ENCODE data around the gene NMBR. TPM values are rescaled to one million over a fixed set of nuclear protein-coding genes. Genes with fewer than 3 reads are reported as not detected.

The NMBR gene
- total and polyA plus RNA-seq, 2 of the 8 experiments (the other 6 are each of a cell fraction or from before 2014, with no cell fraction given), result 0.08 TPM; not detected in 1

DNA sequence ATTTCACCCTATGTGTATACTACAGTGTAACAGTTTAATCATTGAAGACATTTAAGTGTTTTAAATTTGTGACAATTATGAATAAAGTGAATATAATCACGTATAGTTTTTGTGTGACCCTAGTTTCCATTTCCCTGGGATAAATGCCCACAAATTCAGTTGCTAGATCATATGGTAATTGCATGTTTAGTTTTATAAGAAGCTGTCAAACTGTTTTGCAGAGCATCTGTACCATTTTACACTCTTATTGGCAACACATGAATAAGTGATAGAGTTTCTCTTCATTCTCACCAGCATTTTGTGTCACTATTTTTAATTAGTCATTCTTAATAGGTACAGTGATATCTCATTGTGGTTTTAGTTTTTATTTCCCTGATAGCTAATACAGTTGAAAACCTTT, 7.4 kb upstream of the NMBR start (continued):
- TF ChIP-seq, protein P1, sequence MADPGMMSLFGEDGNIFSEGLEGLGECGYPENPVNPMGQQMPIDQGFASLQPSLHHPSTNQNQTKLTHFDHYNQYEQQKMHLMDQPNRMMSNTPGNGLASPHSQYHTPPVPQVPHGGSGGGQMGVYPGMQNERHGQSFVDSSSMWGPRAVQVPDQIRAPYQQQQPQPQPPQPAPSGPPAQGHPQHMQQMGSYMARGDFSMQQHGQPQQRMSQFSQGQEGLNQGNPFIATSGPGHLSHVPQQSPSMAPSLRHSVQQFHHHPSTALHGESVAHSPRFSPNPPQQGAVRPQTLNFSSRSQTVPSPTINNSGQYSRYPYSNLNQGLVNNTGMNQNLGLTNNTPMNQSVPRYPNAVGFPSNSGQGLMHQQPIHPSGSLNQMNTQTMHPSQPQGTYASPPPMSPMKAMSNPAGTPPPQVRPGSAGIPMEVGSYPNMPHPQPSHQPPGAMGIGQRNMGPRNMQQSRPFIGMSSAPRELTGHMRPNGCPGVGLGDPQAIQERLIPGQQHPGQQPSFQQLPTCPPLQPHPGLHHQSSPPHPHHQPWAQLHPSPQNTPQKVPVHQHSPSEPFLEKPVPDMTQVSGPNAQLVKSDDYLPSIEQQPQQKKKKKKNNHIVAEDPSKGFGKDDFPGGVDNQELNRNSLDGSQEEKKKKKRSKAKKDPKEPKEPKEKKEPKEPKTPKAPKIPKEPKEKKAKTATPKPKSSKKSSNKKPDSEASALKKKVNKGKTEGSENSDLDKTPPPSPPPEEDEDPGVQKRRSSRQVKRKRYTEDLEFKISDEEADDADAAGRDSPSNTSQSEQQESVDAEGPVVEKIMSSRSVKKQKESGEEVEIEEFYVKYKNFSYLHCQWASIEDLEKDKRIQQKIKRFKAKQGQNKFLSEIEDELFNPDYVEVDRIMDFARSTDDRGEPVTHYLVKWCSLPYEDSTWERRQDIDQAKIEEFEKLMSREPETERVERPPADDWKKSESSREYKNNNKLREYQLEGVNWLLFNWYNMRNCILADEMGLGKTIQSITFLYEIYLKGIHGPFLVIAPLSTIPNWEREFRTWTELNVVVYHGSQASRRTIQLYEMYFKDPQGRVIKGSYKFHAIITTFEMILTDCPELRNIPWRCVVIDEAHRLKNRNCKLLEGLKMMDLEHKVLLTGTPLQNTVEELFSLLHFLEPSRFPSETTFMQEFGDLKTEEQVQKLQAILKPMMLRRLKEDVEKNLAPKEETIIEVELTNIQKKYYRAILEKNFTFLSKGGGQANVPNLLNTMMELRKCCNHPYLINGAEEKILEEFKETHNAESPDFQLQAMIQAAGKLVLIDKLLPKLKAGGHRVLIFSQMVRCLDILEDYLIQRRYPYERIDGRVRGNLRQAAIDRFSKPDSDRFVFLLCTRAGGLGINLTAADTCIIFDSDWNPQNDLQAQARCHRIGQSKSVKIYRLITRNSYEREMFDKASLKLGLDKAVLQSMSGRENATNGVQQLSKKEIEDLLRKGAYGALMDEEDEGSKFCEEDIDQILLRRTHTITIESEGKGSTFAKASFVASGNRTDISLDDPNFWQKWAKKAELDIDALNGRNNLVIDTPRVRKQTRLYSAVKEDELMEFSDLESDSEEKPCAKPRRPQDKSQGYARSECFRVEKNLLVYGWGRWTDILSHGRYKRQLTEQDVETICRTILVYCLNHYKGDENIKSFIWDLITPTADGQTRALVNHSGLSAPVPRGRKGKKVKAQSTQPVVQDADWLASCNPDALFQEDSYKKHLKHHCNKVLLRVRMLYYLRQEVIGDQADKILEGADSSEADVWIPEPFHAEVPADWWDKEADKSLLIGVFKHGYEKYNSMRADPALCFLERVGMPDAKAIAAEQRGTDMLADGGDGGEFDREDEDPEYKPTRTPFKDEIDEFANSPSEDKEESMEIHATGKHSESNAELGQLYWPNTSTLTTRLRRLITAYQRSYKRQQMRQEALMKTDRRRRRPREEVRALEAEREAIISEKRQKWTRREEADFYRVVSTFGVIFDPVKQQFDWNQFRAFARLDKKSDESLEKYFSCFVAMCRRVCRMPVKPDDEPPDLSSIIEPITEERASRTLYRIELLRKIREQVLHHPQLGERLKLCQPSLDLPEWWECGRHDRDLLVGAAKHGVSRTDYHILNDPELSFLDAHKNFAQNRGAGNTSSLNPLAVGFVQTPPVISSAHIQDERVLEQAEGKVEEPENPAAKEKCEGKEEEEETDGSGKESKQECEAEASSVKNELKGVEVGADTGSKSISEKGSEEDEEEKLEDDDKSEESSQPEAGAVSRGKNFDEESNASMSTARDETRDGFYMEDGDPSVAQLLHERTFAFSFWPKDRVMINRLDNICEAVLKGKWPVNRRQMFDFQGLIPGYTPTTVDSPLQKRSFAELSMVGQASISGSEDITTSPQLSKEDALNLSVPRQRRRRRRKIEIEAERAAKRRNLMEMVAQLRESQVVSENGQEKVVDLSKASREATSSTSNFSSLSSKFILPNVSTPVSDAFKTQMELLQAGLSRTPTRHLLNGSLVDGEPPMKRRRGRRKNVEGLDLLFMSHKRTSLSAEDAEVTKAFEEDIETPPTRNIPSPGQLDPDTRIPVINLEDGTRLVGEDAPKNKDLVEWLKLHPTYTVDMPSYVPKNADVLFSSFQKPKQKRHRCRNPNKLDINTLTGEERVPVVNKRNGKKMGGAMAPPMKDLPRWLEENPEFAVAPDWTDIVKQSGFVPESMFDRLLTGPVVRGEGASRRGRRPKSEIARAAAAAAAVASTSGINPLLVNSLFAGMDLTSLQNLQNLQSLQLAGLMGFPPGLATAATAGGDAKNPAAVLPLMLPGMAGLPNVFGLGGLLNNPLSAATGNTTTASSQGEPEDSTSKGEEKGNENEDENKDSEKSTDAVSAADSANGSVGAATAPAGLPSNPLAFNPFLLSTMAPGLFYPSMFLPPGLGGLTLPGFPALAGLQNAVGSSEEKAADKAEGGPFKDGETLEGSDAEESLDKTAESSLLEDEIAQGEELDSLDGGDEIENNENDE (IDR thresholded peaks at IDR 0.05; ENCODE audit: insufficient replicate concordance, low read length), result no peak

All from H1 (cell line).